DND-41 (cell line): ENCODE data around the gene KIF21A.

Experiments
- EZH2 ChIP-seq: IDR thresholded peaks from 3 replicates; pipeline ENCODE4 v1.6.1; 2012; ENCODE audit warnings: borderline replicate concordance, low read depth, mild to moderate bottlenecking, moderate library complexity, low read length, inconsistent platforms; ENCODE audit not compliant: severe bottlenecking
- TF ChIP-seq, protein P1 (sequence below): IDR thresholded peaks from 2 replicates; pipeline ENCODE4 v1.5.1; 2012; ENCODE audit warnings: borderline replicate concordance, low read length, moderate library complexity, mild to moderate bottlenecking; ENCODE audit not compliant: poor library complexity, severe bottlenecking; ENCODE audit errors: extremely low read depth

DNA sequence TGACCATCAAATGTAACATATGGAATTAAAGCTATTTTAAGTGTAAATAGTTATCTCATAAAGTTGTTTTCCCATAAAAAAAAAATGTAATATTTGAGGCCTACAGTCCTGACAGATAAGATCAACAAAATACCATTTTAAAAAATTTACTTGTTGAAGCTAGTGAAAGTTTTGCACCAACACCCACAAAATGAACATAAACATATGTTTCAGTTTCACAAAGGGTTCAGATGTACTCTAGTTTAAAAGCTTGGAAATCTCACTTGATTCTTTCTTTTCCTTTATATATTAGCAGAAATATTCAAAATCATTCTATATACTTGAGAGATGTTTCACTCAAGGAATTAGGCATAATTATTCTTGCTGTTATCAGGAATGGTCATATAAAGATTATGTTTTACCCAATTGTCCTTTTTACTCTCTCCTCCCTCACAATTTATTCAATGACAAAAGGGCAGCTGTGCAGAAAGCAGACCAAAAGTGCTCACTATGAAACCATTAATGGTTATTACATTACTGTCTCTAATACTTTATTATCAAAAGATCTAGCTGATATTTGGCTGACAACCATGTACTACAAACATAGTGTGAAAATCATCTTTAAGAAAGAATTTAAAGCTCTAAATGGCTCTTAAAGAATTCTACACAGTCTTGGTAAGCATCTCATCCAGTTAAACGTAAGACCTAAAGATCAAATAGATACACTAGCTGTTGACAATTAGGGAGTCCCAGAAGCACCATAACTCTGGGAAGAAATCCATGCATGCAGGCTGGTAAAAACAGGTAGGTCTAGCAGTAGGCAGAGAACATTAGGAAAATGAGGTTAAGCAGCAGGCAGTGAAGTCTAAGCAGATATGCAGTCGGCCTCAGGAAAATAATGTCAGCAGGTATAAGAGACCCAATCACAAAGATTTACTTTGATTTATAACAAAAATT lies 28.8 kb downstream of the KIF21A start:
- TF ChIP-seq, protein P1, sequence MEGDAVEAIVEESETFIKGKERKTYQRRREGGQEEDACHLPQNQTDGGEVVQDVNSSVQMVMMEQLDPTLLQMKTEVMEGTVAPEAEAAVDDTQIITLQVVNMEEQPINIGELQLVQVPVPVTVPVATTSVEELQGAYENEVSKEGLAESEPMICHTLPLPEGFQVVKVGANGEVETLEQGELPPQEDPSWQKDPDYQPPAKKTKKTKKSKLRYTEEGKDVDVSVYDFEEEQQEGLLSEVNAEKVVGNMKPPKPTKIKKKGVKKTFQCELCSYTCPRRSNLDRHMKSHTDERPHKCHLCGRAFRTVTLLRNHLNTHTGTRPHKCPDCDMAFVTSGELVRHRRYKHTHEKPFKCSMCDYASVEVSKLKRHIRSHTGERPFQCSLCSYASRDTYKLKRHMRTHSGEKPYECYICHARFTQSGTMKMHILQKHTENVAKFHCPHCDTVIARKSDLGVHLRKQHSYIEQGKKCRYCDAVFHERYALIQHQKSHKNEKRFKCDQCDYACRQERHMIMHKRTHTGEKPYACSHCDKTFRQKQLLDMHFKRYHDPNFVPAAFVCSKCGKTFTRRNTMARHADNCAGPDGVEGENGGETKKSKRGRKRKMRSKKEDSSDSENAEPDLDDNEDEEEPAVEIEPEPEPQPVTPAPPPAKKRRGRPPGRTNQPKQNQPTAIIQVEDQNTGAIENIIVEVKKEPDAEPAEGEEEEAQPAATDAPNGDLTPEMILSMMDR = no peak
- no peak for TF ChIP-seq EZH2
